Mesendoderm (in vitro differentiated cells): ENCODE data around the gene HSD17B3.
A peak's percentile ranks its signal among the peaks of the same experiment; 100 is the strongest.

Source experiments
- DNase-seq: peaks from one replicate; pipeline ENCODE4 v3.0.0; 2013
- H2AK5ac ChIP-seq: 2 replicates; pipeline ENCODE4 v1.6.1; 2013; ENCODE audit warnings: low read length, inconsistent platforms
- H2BK120ac ChIP-seq: 2 replicates; pipeline ENCODE4 v1.6.1; 2013; ENCODE audit warnings: low read depth, mild to moderate bottlenecking, low read length, moderate library complexity, mixed read lengths
- H2BK15ac ChIP-seq: replicated peaks from 2 replicates; pipeline ENCODE4 v1.6.1; 2013; ENCODE audit warnings: low read depth, mild to moderate bottlenecking, moderate library complexity
- H2BK5ac ChIP-seq: 2 replicates; pipeline ENCODE4 v1.6.1; 2013; ENCODE audit warnings: low read length, inconsistent platforms
- H3K18ac ChIP-seq: 2 replicates; pipeline ENCODE4 v1.6.1; 2013; ENCODE audit warnings: mild to moderate bottlenecking, low read length, mixed read lengths
- H3K23ac ChIP-seq: one replicate; pipeline ENCODE4 v1.6.1; 2013; ENCODE audit warnings: low read length
- H3K27ac ChIP-seq: 2 replicates; pipeline ENCODE4 v1.5.1; 2013; ENCODE audit warnings: low read depth, mild to moderate bottlenecking, inconsistent platforms, low read length, moderate library complexity
- H3K27me3 ChIP-seq: 2 replicates; pipeline ENCODE4 v1.6.1; 2013; ENCODE audit warnings: low read length, control low read depth, mild to moderate bottlenecking, inconsistent platforms; ENCODE audit not compliant: insufficient read depth, poor library complexity
- H3K36me3 ChIP-seq: 2 replicates; pipeline ENCODE4 v1.6.1; 2013; ENCODE audit warnings: low read length, inconsistent platforms; ENCODE audit not compliant: control insufficient read depth, insufficient read depth
- H3K4ac ChIP-seq: one replicate; pipeline ENCODE4 v1.6.1; 2013; ENCODE audit warnings: low read depth, mild to moderate bottlenecking, low read length, moderate library complexity
- H3K4me1 ChIP-seq: 2 replicates; pipeline ENCODE4 v1.6.1; 2013; ENCODE audit warnings: low read depth, low read length, inconsistent platforms; ENCODE audit not compliant: control insufficient read depth
- H3K4me2 ChIP-seq: 2 replicates; pipeline ENCODE4 v1.6.1; 2013; ENCODE audit warnings: low read length
- H3K4me3 ChIP-seq: 2 replicates; pipeline ENCODE4 v1.5.1; 2013; ENCODE audit warnings: mild to moderate bottlenecking, low read length
- H3K56ac ChIP-seq: one replicate; pipeline ENCODE4 v1.6.1; 2013; ENCODE audit warnings: low read length
- H3K79me1 ChIP-seq: 2 replicates; pipeline ENCODE4 v1.6.1; 2013; ENCODE audit warnings: low read length, inconsistent platforms
- H3K79me2 ChIP-seq: 2 replicates; pipeline ENCODE4 v1.6.1; 2013; ENCODE audit warnings: mild to moderate bottlenecking, low read length; ENCODE audit not compliant: control insufficient read depth, insufficient read depth
- H3K9ac ChIP-seq: 2 replicates; pipeline ENCODE4 v1.6.1; 2013; ENCODE audit warnings: low read length, inconsistent platforms
- H4K5ac ChIP-seq: one replicate; pipeline ENCODE4 v1.6.1; 2013; ENCODE audit warnings: low read length
- H4K8ac ChIP-seq: one replicate; pipeline ENCODE4 v1.6.1; 2013; ENCODE audit warnings: low read depth, mild to moderate bottlenecking, control low read depth, low read length, moderate library complexity
- WGBS: extraction: QIAGEN DNeasy Blood & Tissue Kit; methylation state at CpG from one replicate; pipeline ENCODE4 v1.1.7; 2013; ENCODE audit warnings: low lambda C conversion rate, missing lambda C conversion rate; ENCODE audit not compliant: insufficient coverage; ENCODE audit errors: extremely low coverage; 5-methylcytosine and 5-hydroxymethylcytosine counted together

The HSD17B3 gene

GRCh38 chr9:96219026-96219899, 82.7 kb downstream of the HSD17B3 start:
- Histone ChIP-seq H3K27ac (no peak overlapping the region), H4K5ac (no peak overlapping the region), H4K8ac (no peak overlapping the region), H3K79me2 (no peaks in the 10 kb centered on the region), H3K27me3 (no peaks in the 10 kb centered on the region), H2BK120ac (no peak overlapping the region), H3K9ac (no peak overlapping the region), H3K79me1 (no peaks in the 10 kb centered on the region), H3K18ac (no peak overlapping the region), H3K23ac (no peak overlapping the region), H3K4me2 (no peak overlapping the region), H2BK5ac (no peak overlapping the region), H3K36me3 (no peaks in the 10 kb centered on the region), H3K4me1 (peaks cover 16% of the 10 kb centered on the region), H2BK15ac (no peak overlapping the region), H2AK5ac (no peak overlapping the region), H3K4me3 (no peak overlapping the region), H3K4ac (no peak overlapping the region), H3K56ac (peak overlapping the region; percentile 56)
- peak; percentile 62 for DNase-seq
- no CpG with 5 or more reads among the region's 81 CpGs for WGBS

GRCh38 chr9:96217754-96218693, 84.0 kb downstream of the HSD17B3 start:
- H3K4me1 ChIP-seq = peaks cover 16% of the 10 kb centered on the region
- no peak overlapping the region for H2BK15ac ChIP-seq
- peak overlapping the region; percentile 81 for H3K18ac ChIP-seq
- peak overlapping the region; percentile 73 for H2BK120ac ChIP-seq
- H3K79me1 ChIP-seq = no peaks in the 10 kb centered on the region
- no peaks in the 10 kb centered on the region for H3K36me3 ChIP-seq
- no peaks in the 10 kb centered on the region for H3K27me3 ChIP-seq
- no peak overlapping the region for H3K23ac ChIP-seq
- peak overlapping the region; percentile 52 for H3K9ac ChIP-seq
- peak overlapping the region; percentile 79 for H3K56ac ChIP-seq
- peak overlapping the region; percentile 77 for H2BK5ac ChIP-seq
- peak overlapping the region; percentile 42 for H3K4ac ChIP-seq
- H3K27ac ChIP-seq = no peak overlapping the region
- H2AK5ac ChIP-seq = no peak overlapping the region
- H3K4me2 ChIP-seq = peak overlapping the region; percentile 37
- H4K8ac ChIP-seq = no peak overlapping the region
- no peak overlapping the region for H3K4me3 ChIP-seq
- H3K79me2 ChIP-seq = no peaks in the 10 kb centered on the region
- peak; percentile 89 for DNase-seq
- H4K5ac ChIP-seq = peak overlapping the region; percentile 12
- WGBS = no CpG with 5 or more reads among the region's 43 CpGs

- H3K9ac ChIP-seq = no peak overlapping the region
- no CpG with 5 or more reads among the region's 11 CpGs for WGBS
- H3K79me2 ChIP-seq = no peaks in the 10 kb centered on the region
- H2BK5ac ChIP-seq = no peak overlapping the region
- DNase-seq = peak; percentile 83
- H3K18ac ChIP-seq = peak overlapping the region; percentile 54
- no peak overlapping the region for H2BK120ac ChIP-seq
- H3K27ac ChIP-seq = no peak overlapping the region
- H3K4me3 ChIP-seq = no peak overlapping the region
- no peaks in the 10 kb centered on the region for H3K79me1 ChIP-seq
- peaks cover 16% of the 10 kb centered on the region for H3K4me1 ChIP-seq
- H3K4ac ChIP-seq = no peak overlapping the region
- no peaks in the 10 kb centered on the region for H3K36me3 ChIP-seq
- H3K23ac ChIP-seq = no peak overlapping the region
- peak overlapping the region; percentile 26 for H3K56ac ChIP-seq
- no peak overlapping the region for H2BK15ac ChIP-seq
- H4K8ac ChIP-seq = no peak overlapping the region
- H3K4me2 ChIP-seq = no peak overlapping the region
- H2AK5ac ChIP-seq = no peak overlapping the region
- no peaks in the 10 kb centered on the region for H3K27me3 ChIP-seq
- no peak overlapping the region for H4K5ac ChIP-seq
Measured at GRCh38 chr9:96217294-96217707, 84.7 kb downstream of the HSD17B3 start.

DNA sequence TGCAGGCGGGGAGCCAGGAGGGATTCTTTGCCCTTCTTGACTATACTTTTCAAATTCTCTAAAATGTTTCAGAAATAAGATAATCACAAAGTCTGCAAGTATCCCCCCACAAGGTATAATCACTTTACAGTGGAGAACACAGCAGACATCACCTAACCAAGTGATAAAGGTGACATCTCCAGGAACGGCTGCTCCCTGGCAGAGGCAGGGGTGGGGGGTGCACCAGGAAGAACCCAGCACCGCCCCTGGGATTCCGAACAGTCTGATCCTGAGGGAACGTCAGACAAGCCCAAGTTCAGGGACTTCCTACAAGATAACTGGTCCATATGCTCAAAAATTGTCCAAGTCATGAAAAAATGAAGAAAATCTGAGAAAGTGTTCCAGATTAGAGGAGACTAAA, 85.4 kb downstream of the HSD17B3 start:
- Histone ChIP-seq H4K5ac (peak overlapping the region; percentile 44), H2AK5ac (peak overlapping the region; percentile 22), H3K4me1 (peaks cover 16% of the 10 kb centered on the region), H3K79me2 (no peaks in the 10 kb centered on the region), H2BK120ac (no peak overlapping the region), H2BK5ac (peak overlapping the region; percentile 0), H3K27me3 (no peaks in the 10 kb centered on the region), H3K4me2 (no peak overlapping the region), H3K23ac (no peak overlapping the region), H3K27ac (no peak overlapping the region), H3K36me3 (no peaks in the 10 kb centered on the region), H3K18ac (peak overlapping the region; percentile 21), H3K79me1 (no peaks in the 10 kb centered on the region), H2BK15ac (no peak overlapping the region), H4K8ac (no peak overlapping the region), H3K4me3 (no peak overlapping the region), H3K4ac (no peak overlapping the region), H3K9ac (no peak overlapping the region), H3K56ac (peak overlapping the region; percentile 1)
- DNase-seq = no peak
- WGBS = no CpG with 5 or more reads among the region's 5 CpGs

DNA sequence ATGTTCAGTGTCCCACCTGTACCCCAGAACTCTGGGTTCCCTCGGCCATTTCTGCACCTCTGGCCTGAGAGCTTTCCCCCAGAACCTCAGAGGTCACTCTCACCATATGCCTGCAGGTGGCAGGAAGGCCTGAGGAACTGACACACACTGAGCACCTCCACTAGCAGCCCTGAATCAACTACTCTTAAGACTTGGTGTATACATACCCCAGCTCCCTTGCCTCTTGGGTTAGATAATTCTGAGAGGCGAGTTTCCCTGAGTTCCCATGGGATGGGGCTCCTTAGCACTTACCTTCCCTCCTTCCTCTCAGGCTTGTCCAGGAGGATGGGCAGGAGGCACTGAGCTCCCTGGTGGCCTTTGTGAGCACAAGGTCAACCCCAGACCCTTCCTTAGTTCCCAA, 86.1 kb downstream of the HSD17B3 start:
- Histone ChIP-seq H3K79me1 (no peaks in the 10 kb centered on the region), H3K4me3 (no peak overlapping the region), H3K4ac (peak overlapping the region; percentile 21), H3K23ac (no peak overlapping the region), H3K79me2 (no peaks in the 10 kb centered on the region), H4K8ac (no peak overlapping the region), H3K56ac (peak overlapping the region; percentile 53), H3K27me3 (no peaks in the 10 kb centered on the region), H3K27ac (no peak overlapping the region), H4K5ac (no peak overlapping the region), H2BK5ac (peak overlapping the region; percentile 9), H3K18ac (no peak overlapping the region), H2BK120ac (no peak overlapping the region), H2AK5ac (peak overlapping the region; percentile 89), H3K9ac (no peak overlapping the region), H3K4me1 (peaks cover 16% of the 10 kb centered on the region), H3K36me3 (no peaks in the 10 kb centered on the region), H2BK15ac (no peak overlapping the region), H3K4me2 (no peak overlapping the region)
- DNase-seq = no peak
- WGBS = no CpG with 5 or more reads among the region's 2 CpGs
